TTC549 (cell line): ENCODE data around the gene OR8D2.

Source experiments
- FAIRE-seq: peaks from 2 replicates; lab custom pipeline; 2012; peaks lifted over from hg19 to GRCh38; lab: Jason Lieb, UNC

Gene OR8D2, protein sequence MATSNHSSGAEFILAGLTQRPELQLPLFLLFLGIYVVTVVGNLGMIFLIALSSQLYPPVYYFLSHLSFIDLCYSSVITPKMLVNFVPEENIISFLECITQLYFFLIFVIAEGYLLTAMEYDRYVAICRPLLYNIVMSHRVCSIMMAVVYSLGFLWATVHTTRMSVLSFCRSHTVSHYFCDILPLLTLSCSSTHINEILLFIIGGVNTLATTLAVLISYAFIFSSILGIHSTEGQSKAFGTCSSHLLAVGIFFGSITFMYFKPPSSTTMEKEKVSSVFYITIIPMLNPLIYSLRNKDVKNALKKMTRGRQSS

GRCh38 chr11:124320097-124320496 is at the start of gene OR8D2:
TSS of gene OR8D2 (minus strand) at chr11:124320197. CDS start at chr11:124320197, 0 bp downstream.
- FAIRE-seq: no peak

GRCh38 chr11:124359566-124359965 is 39.6 kb upstream of the OR8D2 start:
- no peak for FAIRE-seq

- FAIRE-seq: no peak
Observed at GRCh38 chr11:124346311-124346955, 26.4 kb upstream of the OR8D2 start.

GRCh38 chr11:124344346-124344745 is 24.3 kb upstream of the OR8D2 start:
- no peak for FAIRE-seq

- no peak for FAIRE-seq
Observed at GRCh38 chr11:124340142-124340447, 20.1 kb upstream of the OR8D2 start.

DNA sequence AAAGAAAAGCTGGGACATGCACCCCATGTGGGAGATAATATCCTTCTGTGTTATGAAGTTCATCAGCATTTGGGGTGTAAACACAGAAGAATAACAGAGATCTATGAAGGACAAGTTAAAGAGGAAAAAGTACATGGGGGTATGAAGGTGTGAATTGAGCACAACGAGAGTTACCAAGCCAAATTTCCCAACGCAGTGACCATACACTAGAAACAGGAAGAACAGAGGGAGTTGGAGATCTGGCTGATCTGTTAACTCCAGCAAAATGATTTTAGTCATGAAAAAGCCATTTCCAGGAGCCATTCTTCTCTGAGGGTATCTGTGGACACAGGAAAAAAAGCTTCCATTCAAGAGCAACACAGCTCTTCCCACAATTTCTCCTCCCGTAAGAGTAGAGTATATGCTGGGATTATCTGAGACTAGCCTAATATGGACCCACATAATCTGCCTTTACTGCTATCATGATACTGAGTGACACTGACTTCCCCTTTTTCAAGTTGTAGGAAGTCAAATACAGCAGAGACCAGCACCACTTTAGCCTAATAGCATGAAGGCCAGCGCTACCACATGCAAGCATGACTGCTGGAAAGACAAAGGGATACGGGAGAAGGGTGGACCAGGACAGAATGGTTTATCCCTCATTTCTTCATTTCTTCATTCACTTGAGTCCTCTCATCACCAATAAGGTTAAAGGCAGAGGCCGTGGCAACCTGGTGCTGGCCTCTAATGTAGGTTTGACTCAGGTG is 19.6 kb upstream of the OR8D2 start:
- FAIRE-seq: no peak

DNA sequence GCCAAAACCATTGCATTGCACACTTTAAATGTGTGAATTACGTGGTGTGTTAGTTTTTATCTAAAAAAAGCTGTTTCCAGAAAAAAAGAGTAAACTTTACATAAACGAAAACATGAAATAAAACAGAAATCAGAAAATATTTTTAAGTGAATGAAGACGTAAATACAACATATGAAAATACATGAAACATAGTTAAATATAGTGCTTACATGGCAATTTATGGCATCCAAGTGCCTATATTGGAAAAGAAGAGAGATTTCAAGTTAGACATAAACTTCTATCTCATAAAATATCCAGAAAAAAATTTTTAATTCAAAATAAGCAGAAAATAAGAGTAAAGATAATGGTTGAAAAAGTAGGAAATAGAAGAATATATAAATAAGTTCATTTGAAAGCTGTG is 11.9 kb upstream of the OR8D2 start:
- no peak for FAIRE-seq

- FAIRE-seq: no peak
Observed at GRCh38 chr11:124329787-124330478, 9.9 kb upstream of the OR8D2 start.

- FAIRE-seq: no peak
Observed at GRCh38 chr11:124327775-124328174, 7.8 kb upstream of the OR8D2 start.

DNA sequence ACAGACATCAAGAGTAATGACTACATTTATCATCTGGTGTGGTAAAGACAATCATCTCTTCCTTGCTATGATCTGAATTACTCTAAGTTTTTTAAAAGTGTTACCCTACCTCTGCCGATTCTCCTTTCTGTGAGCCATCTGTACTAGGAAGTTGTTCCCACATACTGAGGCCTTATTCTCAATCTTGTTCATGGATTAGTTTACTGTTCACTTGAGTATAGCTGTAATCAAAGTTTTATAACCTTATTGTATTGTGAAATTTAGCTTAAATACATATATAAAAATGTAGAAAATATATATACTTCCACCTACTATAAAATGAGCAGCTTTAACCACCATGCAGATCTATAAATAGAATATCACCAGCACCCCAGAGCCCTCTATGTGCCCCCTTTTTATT is 2.4 kb upstream of the OR8D2 start:
- no peak for FAIRE-seq

GRCh38 chr11:124315052-124315451 is 4.9 kb downstream of the OR8D2 start:
- FAIRE-seq: no peak

DNA sequence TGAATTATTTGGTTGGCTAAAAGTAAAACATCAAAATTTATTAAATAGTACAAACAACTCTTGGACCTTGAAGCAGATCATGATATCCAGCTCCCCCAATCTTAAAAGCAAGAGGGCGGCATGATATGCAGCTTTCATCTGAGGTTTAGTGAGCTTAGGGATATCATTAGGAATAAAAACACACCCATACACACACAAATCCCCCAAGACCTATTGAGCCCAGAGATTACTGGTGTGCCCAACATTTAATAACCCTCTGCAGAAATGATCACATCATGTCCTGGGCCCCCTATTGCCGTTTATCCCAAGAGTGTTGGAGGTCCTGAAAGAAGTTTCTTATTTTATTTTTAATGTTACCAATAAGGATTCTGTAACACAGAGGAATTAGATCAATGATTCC is 6.1 kb downstream of the OR8D2 start, which contains the start of gene OR8D1:
OR8D1 (minus strand) TSS at position 101 of the 400 bp plus-strand sequence. CDS start 3,183 bp downstream, outside the sequence.
- FAIRE-seq: no peak

GRCh38 chr11:124313131-124313530 is 6.9 kb downstream of the OR8D2 start:
- FAIRE-seq: no peak

- no peak for FAIRE-seq
Observed at GRCh38 chr11:124311670-124312069, 8.3 kb downstream of the OR8D2 start.

GRCh38 chr11:124311269-124311668 is 8.7 kb downstream of the OR8D2 start:
- FAIRE-seq: no peak

GRCh38 chr11:124310721-124311120 is 9.3 kb downstream of the OR8D2 start:
- FAIRE-seq: no peak

DNA sequence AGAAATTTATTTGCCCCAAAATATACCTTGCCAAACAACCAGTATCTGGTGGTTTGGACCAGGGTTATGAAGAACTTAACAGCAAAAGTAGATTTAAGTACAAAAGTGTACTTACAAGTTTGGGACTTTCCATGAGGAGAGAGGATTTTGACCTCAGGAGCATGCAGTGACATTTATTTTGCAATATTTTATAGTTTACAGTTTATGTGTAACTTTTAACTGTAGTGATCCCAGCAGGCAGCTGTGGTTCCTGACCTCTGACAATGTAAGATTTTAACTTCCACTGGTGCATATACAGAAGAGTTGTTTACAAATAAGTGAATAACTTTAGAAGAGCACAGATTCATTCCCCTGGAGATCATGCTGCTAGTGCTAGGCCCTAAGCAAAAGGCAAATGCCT is 12.9 kb downstream of the OR8D2 start:
- FAIRE-seq: no peak

GRCh38 chr11:124302347-124303125 is 17.5 kb downstream of the OR8D2 start:
- FAIRE-seq: no peak

- no peak for FAIRE-seq
Observed at GRCh38 chr11:124301548-124301947, 18.4 kb downstream of the OR8D2 start.

GRCh38 chr11:124297921-124298320 is 22.1 kb downstream of the OR8D2 start:
- FAIRE-seq: no peak

DNA sequence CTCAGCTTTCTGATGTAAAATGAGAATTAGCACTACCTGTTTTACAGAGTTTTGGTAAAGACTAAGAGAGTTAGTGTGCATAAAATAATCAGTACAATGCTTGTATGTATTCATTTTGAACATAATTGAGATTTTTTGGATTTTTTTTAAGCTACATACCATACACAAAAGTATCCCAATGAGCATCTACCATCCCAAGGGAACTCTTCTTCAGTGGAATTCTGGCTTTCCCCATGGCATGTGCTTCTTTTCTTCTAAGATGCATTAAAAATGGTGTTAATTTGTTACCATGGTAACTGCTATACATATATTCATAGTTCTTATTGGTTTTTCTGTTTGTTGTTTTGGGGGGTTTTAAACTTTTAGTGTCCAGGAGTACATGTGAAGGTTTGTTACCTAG is 24.0 kb downstream of the OR8D2 start:
- no peak for FAIRE-seq

GRCh38 chr11:124294687-124295086 is 25.3 kb downstream of the OR8D2 start:
- FAIRE-seq: no peak
